GM12892 (cell line): Measurements from ENCODE around the gene GUCY2F.
A peak's percentile ranks its signal among the peaks of the same experiment; 100 is the strongest.

Experiments used
- DNase-seq: peaks from one replicate; pipeline ENCODE4 v3.0.0; 2011; ENCODE audit not compliant: insufficient read length
- FAIRE-seq: peaks from 2 replicates; lab custom pipeline; 2011; peaks lifted over from hg19 to GRCh38; lab: Jason Lieb, UNC
- POLR2A ChIP-seq: IDR thresholded peaks from 2 replicates; pipeline ENCODE4 v1.6.1; 2011; ENCODE audit warnings: low read depth, low read length, control low read depth
- POLR2AphosphoS5 ChIP-seq: IDR thresholded peaks from 2 replicates; pipeline ENCODE4 v1.6.1; 2011; ENCODE audit warnings: low read depth, low read length, control low read depth
- TAF1 ChIP-seq: IDR thresholded peaks from 2 replicates; pipeline ENCODE4 v1.6.1; 2011; ENCODE audit warnings: low read depth, mild to moderate bottlenecking, control low read depth, low read length, borderline replicate concordance

GUCY2F gene

GRCh38 chrX:109352066-109352588, 129.8 kb downstream of the GUCY2F start:
- peak; percentile 30 for FAIRE-seq
- TF ChIP-seq TAF1 (no peak), POLR2A (no peak), POLR2AphosphoS5 (no peak)
- no peak for DNase-seq

- TF ChIP-seq TAF1 (no peak), POLR2AphosphoS5 (no peak), POLR2A (no peak)
- DNase-seq = no peak
- FAIRE-seq = no peak
Measured at GRCh38 chrX:109351557-109351956, 130.3 kb downstream of the GUCY2F start.

GRCh38 chrX:109350551-109350950, 131.3 kb downstream of the GUCY2F start:
- FAIRE-seq (no peak), DNase-seq (no peak)
- TF ChIP-seq TAF1 = no peak
- TF ChIP-seq POLR2A = no peak
- no peak for TF ChIP-seq POLR2AphosphoS5

GRCh38 chrX:109350051-109350450, 131.8 kb downstream of the GUCY2F start:
- no peak for FAIRE-seq
- no peak for DNase-seq
- no peak for TF ChIP-seq POLR2A
- TF ChIP-seq POLR2AphosphoS5 = no peak
- TF ChIP-seq TAF1 = no peak

- no peak for TF ChIP-seq TAF1
- TF ChIP-seq POLR2A = no peak
- TF ChIP-seq POLR2AphosphoS5 = no peak
- FAIRE-seq (no peak), DNase-seq (no peak)
Measured at GRCh38 chrX:109347632-109348031, 134.3 kb downstream of the GUCY2F start.

- no peak for DNase-seq
- FAIRE-seq = no peak
- no peak for TF ChIP-seq POLR2A
- no peak for TF ChIP-seq POLR2AphosphoS5
- no peak for TF ChIP-seq TAF1
Measured at GRCh38 chrX:109346491-109346890, 135.4 kb downstream of the GUCY2F start.

- DNase-seq (no peak), FAIRE-seq (peak; percentile 56)
- TF ChIP-seq POLR2A = no peak
- TF ChIP-seq POLR2AphosphoS5 = no peak
- no peak for TF ChIP-seq TAF1
Measured at GRCh38 chrX:109345856-109346255, 136.0 kb downstream of the GUCY2F start.

GRCh38 chrX:109344678-109345077, 137.2 kb downstream of the GUCY2F start:
- no peak for FAIRE-seq
- TF ChIP-seq POLR2A = no peak
- no peak for TF ChIP-seq TAF1
- no peak for TF ChIP-seq POLR2AphosphoS5
- no peak for DNase-seq

- DNase-seq (no peak), FAIRE-seq (no peak)
- TF ChIP-seq TAF1 (no peak), POLR2AphosphoS5 (no peak), POLR2A (no peak)
Measured at GRCh38 chrX:109344101-109344500, 137.8 kb downstream of the GUCY2F start.

- DNase-seq (no peak), FAIRE-seq (no peak)
- TF ChIP-seq POLR2A (no peak), POLR2AphosphoS5 (no peak), TAF1 (no peak)
Measured at GRCh38 chrX:109343671-109344070, 138.2 kb downstream of the GUCY2F start.

- FAIRE-seq = no peak
- DNase-seq = no peak
- TF ChIP-seq TAF1 (no peak), POLR2A (no peak), POLR2AphosphoS5 (no peak)
Measured at GRCh38 chrX:109336141-109336540, 145.7 kb downstream of the GUCY2F start.

- TF ChIP-seq POLR2AphosphoS5 (no peak), TAF1 (no peak)
- FAIRE-seq (no peak), DNase-seq (no peak)
Measured at GRCh38 chrX:109327251-109327650, 154.6 kb downstream of the GUCY2F start.
